ENCODE data around the gene ZBTB38.

DNA sequence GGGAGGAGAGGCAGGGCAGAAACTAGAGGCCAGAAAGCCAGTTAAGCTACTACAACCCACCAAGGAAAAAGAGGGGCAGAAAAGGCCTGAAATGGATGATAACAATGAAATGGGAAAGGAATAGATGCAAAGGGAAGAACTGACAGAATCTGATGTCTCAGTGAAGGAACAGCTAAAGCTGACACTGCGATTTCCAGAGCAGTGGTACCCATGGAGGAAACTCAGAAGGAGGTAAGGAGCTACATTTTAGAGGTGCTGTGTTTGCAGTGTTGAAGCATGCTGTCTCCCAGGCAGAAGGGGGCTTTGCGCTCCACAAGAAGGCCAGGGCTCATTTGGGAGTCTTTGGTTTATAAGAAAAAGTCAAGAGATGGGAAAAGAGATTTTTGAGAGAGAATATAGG, 38.0 kb downstream of the ZBTB38 start:
- TF ChIP-seq, protein P1, sequence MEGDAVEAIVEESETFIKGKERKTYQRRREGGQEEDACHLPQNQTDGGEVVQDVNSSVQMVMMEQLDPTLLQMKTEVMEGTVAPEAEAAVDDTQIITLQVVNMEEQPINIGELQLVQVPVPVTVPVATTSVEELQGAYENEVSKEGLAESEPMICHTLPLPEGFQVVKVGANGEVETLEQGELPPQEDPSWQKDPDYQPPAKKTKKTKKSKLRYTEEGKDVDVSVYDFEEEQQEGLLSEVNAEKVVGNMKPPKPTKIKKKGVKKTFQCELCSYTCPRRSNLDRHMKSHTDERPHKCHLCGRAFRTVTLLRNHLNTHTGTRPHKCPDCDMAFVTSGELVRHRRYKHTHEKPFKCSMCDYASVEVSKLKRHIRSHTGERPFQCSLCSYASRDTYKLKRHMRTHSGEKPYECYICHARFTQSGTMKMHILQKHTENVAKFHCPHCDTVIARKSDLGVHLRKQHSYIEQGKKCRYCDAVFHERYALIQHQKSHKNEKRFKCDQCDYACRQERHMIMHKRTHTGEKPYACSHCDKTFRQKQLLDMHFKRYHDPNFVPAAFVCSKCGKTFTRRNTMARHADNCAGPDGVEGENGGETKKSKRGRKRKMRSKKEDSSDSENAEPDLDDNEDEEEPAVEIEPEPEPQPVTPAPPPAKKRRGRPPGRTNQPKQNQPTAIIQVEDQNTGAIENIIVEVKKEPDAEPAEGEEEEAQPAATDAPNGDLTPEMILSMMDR (IDR thresholded peaks at IDR 0.05; ENCODE audit: borderline replicate concordance, extremely low read depth, low read length, poor library complexity, severe bottlenecking): no peak
- TF ChIP-seq EZH2 (IDR thresholded peaks at IDR 0.05; ENCODE audit: borderline replicate concordance, low read depth, low read length, severe bottlenecking): no peak
